NOMO-1 treated with dmso at 0.1 percent for 144 hours (cell line): ENCODE results near the gene ZNF441.
A peak's percentile ranks its signal among the peaks of the same experiment; 100 is the strongest.
"Not testable (repeated sequence)": the region's sequence is repeated elsewhere in the genome, so short reads cannot be mapped to it uniquely, and the experiment has no call there.

ENCODE experiments used
- DNase-seq: peaks from one replicate; lab custom pipeline; 2025; ENCODE audit not compliant: unreplicated experiment; lab: John Stamatoyannopoulos, UW

ZNF441 gene

GRCh38 chr19:11776669-11777068, 9.9 kb downstream of the ZNF441 start:
- not testable (repeated sequence) for DNase-seq

GRCh38 chr19:11780431-11781020, 13.7 kb downstream of the ZNF441 start:
- DNase-seq: no peak

- no peak for DNase-seq
Measured at GRCh38 chr19:11781295-11782057, 14.7 kb downstream of the ZNF441 start.

GRCh38 chr19:11783767-11784166, 17.0 kb downstream of the ZNF441 start:
- DNase-seq: no peak

- no peak for DNase-seq
Measured at GRCh38 chr19:11784356-11784755, 17.6 kb downstream of the ZNF441 start.

- no peak for DNase-seq
Measured at GRCh38 chr19:11787536-11787935, 20.7 kb downstream of the ZNF441 start.

GRCh38 chr19:11792942-11793341, 26.1 kb downstream of the ZNF441 start:
- no peak for DNase-seq

- peak; percentile 45 for DNase-seq
Measured at GRCh38 chr19:11797491-11797890, 30.7 kb downstream of the ZNF441 start.

GRCh38 chr19:11798391-11799330, 31.9 kb downstream of the ZNF441 start, which contains the start of gene ZNF491:
ZNF491 (plus strand) TSS chr19:11798523; CDS start chr19:11805954, 7,431 bp downstream.
- peak; percentile 39 for DNase-seq

- DNase-seq: no peak
Measured at GRCh38 chr19:11806354-11807098, 39.7 kb downstream of the ZNF441 start.

- DNase-seq: no peak
Measured at GRCh38 chr19:11807099-11807380, 40.2 kb downstream of the ZNF441 start.

- DNase-seq: no peak
Measured at GRCh38 chr19:11813703-11814028, 46.9 kb downstream of the ZNF441 start.

GRCh38 chr19:11814029-11814699, 47.4 kb downstream of the ZNF441 start, which contains the start of gene ZNF440:
ZNF440 (plus strand) TSS chr19:11814273; CDS start chr19:11814448, 175 bp downstream.
- peak; percentile 75 for DNase-seq

- peak; percentile 10 for DNase-seq
Measured at GRCh38 chr19:11814700-11815035, 47.9 kb downstream of the ZNF441 start.

GRCh38 chr19:11821474-11822109, 54.8 kb downstream of the ZNF441 start:
- no peak for DNase-seq

- not testable (repeated sequence) for DNase-seq
Measured at GRCh38 chr19:11828957-11829876, 62.4 kb downstream of the ZNF441 start.

GRCh38 chr19:11832253-11832912, 65.6 kb downstream of the ZNF441 start:
- no peak for DNase-seq

- DNase-seq: no peak
Measured at GRCh38 chr19:11833541-11833940, 66.7 kb downstream of the ZNF441 start.
